Hippocampal formation (tissue), 2 donors: ENCODE results near the gene ZNF827.
"Not testable (repeated sequence)": the region's sequence is repeated elsewhere in the genome, so short reads cannot be mapped to it uniquely, and the experiment has no call there.

Experiments
- DNase-seq, 2 donors: peaks; one replicate each; lab custom pipeline; 2025; lab: John Stamatoyannopoulos, UW

ZNF827 gene

GRCh38 chr4:145866991-145867390, 71.6 kb downstream of the ZNF827 start:
- no peak for DNase-seq

- no peak for DNase-seq
Measured at GRCh38 chr4:145865274-145865941, 73.2 kb downstream of the ZNF827 start.

- DNase-seq = no peak
Measured at GRCh38 chr4:145863191-145863590, 75.4 kb downstream of the ZNF827 start.

GRCh38 chr4:145861336-145862318, 77.0 kb downstream of the ZNF827 start:
- DNase-seq = no peak

- no peak for DNase-seq
Measured at GRCh38 chr4:145860897-145861296, 77.7 kb downstream of the ZNF827 start.

- no peak for DNase-seq
Measured at GRCh38 chr4:145860446-145860845, 78.2 kb downstream of the ZNF827 start.

GRCh38 chr4:145859926-145860325, 78.7 kb downstream of the ZNF827 start:
- no peak for DNase-seq

- no peak for DNase-seq
Measured at GRCh38 chr4:145859426-145859825, 79.2 kb downstream of the ZNF827 start.

- DNase-seq = no peak
Measured at GRCh38 chr4:145852256-145852839, 86.3 kb downstream of the ZNF827 start.

GRCh38 chr4:145851511-145852201, 87.0 kb downstream of the ZNF827 start:
- DNase-seq = no peak

GRCh38 chr4:145847764-145848163, 90.9 kb downstream of the ZNF827 start:
- DNase-seq = peak; percentile 13 to 43

- DNase-seq = no peak
Measured at GRCh38 chr4:145845118-145845517, 93.5 kb downstream of the ZNF827 start.

- DNase-seq = no peak
Measured at GRCh38 chr4:145843639-145844038, 95.0 kb downstream of the ZNF827 start.

- DNase-seq = no peak
Measured at GRCh38 chr4:145843148-145843547, 95.5 kb downstream of the ZNF827 start.

GRCh38 chr4:145842224-145842887, 96.3 kb downstream of the ZNF827 start:
- DNase-seq = no peak

- no peak for DNase-seq
Measured at GRCh38 chr4:145840801-145841200, 97.8 kb downstream of the ZNF827 start.

GRCh38 chr4:145840162-145840768, 98.4 kb downstream of the ZNF827 start:
- DNase-seq = peak; percentile 3 to 61

GRCh38 chr4:145839151-145839550, 99.5 kb downstream of the ZNF827 start:
- DNase-seq = peak in 1 of 2 donors; percentile 47

GRCh38 chr4:145832384-145832783, 106.2 kb downstream of the ZNF827 start:
- not testable (repeated sequence) for DNase-seq

- no peak for DNase-seq
Measured at GRCh38 chr4:145830699-145831098, 107.9 kb downstream of the ZNF827 start.
